Esophagus squamous epithelium (tissue), 5 donors: Measurements from ENCODE around the gene CHPF2. TPM values are rescaled to one million over a fixed set of nuclear protein-coding genes. Genes with fewer than 3 reads are reported as not detected.

Experiments used
- DNase-seq: peaks from one replicate; lab custom pipeline; 2025; lab: John Stamatoyannopoulos, UW
- H3K27ac ChIP-seq, 4 donors: fragments of 200-600 bp; sonication (generic); one replicate each; pipeline ENCODE4 v1.5.1; 2016 to 2019; ENCODE audit warnings: mild to moderate bottlenecking in 1 of 4
- H3K27me3 ChIP-seq, 4 donors: fragments of 200-600 bp; sonication (generic); 1 replicate in 3 of 4; 2 replicates in 1 of 4; pipeline versions ENCODE4 v1.5.1 to v1.6.0; 2017 to 2021; ENCODE audit warnings: antibody characterized with exemption in 1 of 4
- H3K36me3 ChIP-seq, 3 donors: fragments of 200-600 bp; sonication (generic); one replicate each; pipeline ENCODE4 v1.5.1; 2016 to 2019
- H3K4me1 ChIP-seq, 3 donors: fragments of 200-600 bp; sonication (generic); one replicate each; pipeline ENCODE4 v1.5.1; 2017 to 2019
- H3K4me3 ChIP-seq, 4 donors: fragments of 200-600 bp; sonication (generic); 1 replicate in 3 of 4; 2 replicates in 1 of 4; pipeline ENCODE4 v1.5.1; 2016 to 2019; ENCODE audit warnings: mild to moderate bottlenecking in 2 of 4, moderate library complexity in 1 of 4
- H3K9me3 ChIP-seq, 3 donors: fragments of 200-600 bp; sonication (generic); one replicate each; pipeline ENCODE4 v1.5.1; 2016 to 2019
- POLR2A ChIP-seq, 4 donors: fragments of 450-650 bp; IDR thresholded peaks; one replicate each; pipeline ENCODE4 v1.6.1; 2017; ENCODE audit warnings: antibody characterized with exemption in 4 of 4, mild to moderate bottlenecking in 4 of 4, moderate library complexity in 3 of 4
- WGBS, 2 donors: methylation state at CpG; one replicate each; pipeline ENCODE4 v1.1.5; 2018; 5-methylcytosine and 5-hydroxymethylcytosine counted together
- intact Hi-C: fragments of 100-400 bp; cut with DNase I; formaldehyde crosslinking; loops from one replicate; pipeline ENCODE4 v1.15.0; 2022
- total RNA-seq, 4 donors: library from RNA; depleted of rRNA; stranded (reverse); fragments of >200 nt; gene quantifications; one replicate each; pipeline ENCODE4 v1.1.0, GENCODE V29; 2016
- TF ChIP-seq, protein P1 (sequence below), 6 experiments: fragments of 450-650 bp in 4 of 6; fragments of 200-600 bp in 2 of 6; sonication (generic) in 2 of 6; IDR thresholded peaks; one replicate each; pipeline ENCODE4 v1.5.1; 2016 to 2019; ENCODE audit warnings: antibody characterized with exemption in 6 of 6, mild to moderate bottlenecking in 4 of 6, moderate library complexity in 4 of 6
- donor health status: DM: yes; HTN: yes; CAD: no.

CHPF2 gene
- total RNA-seq, 4 donors from 2014 or later, result 21.8 to 23.5 (median 22.3) TPM

- intact Hi-C loops, result no loop called here
- Histone ChIP-seq H3K27ac (peak overlapping the region; percentile 82 to 92 (median 86)), H3K4me1 (peaks cover 43 to 71% (median 44%) of the 10 kb centered on the region in 3 donors), H3K27me3 (peaks cover 0 to 63% (median 0%) of the 10 kb centered on the region in 4 donors), H3K36me3 (no peaks in the 10 kb centered on the region), H3K9me3 (no peaks in the 10 kb centered on the region), H3K4me3 (peak overlapping the region; percentile 35 to 72 (median 58))
- 8% methylated on average over 5 of the region's 19 CpGs; no CpG with 5 or more reads in 1 of the 2 donors for WGBS, 2 donors
- TF ChIP-seq, protein P1, sequence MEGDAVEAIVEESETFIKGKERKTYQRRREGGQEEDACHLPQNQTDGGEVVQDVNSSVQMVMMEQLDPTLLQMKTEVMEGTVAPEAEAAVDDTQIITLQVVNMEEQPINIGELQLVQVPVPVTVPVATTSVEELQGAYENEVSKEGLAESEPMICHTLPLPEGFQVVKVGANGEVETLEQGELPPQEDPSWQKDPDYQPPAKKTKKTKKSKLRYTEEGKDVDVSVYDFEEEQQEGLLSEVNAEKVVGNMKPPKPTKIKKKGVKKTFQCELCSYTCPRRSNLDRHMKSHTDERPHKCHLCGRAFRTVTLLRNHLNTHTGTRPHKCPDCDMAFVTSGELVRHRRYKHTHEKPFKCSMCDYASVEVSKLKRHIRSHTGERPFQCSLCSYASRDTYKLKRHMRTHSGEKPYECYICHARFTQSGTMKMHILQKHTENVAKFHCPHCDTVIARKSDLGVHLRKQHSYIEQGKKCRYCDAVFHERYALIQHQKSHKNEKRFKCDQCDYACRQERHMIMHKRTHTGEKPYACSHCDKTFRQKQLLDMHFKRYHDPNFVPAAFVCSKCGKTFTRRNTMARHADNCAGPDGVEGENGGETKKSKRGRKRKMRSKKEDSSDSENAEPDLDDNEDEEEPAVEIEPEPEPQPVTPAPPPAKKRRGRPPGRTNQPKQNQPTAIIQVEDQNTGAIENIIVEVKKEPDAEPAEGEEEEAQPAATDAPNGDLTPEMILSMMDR (IDR thresholded peaks at IDR 0.05), result no peak
- no peak for DNase-seq
These were observed 19.0 kb downstream of the CHPF2 start for GRCh38 chr7:151251328-151251688.

GRCh38 chr7:151251689-151252560 lies 19.6 kb downstream of the CHPF2 start:
- H3K9me3 ChIP-seq, result no peaks in the 10 kb centered on the region
- H3K4me3 ChIP-seq, result peak overlapping the region; percentile 35 to 72 (median 58)
- no peak for DNase-seq
- no peaks in the 10 kb centered on the region for H3K36me3 ChIP-seq
- intact Hi-C loops, result no loop called here
- no peak for TF ChIP-seq POLR2A (IDR thresholded peaks at IDR 0.05)
- TF ChIP-seq, protein P1 (IDR thresholded peaks at IDR 0.05), result no peak
- 3 to 5% methylated on average over 6 to 13 of the region's 79 CpGs for WGBS, 2 donors
- peaks cover 37 to 64% (median 44%) of the 10 kb centered on the region in 3 donors for H3K4me1 ChIP-seq
- H3K27me3 ChIP-seq, result peaks cover 0 to 62% (median 0%) of the 10 kb centered on the region in 4 donors
- H3K27ac ChIP-seq, result peak overlapping the region; percentile 82 to 92 (median 88)

GRCh38 chr7:151252561-151252835 lies 20.2 kb downstream of the CHPF2 start:
- intact Hi-C loops, result no loop called here
- peaks cover 33 to 59% (median 40%) of the 10 kb centered on the region in 3 donors for H3K4me1 ChIP-seq
- H3K36me3 ChIP-seq, result no peaks in the 10 kb centered on the region
- H3K9me3 ChIP-seq, result no peaks in the 10 kb centered on the region
- no peak for DNase-seq
- H3K4me3 ChIP-seq, result peak overlapping the region; percentile 35 to 72 (median 58)
- WGBS, 2 donors, result 10 to 29% methylated on average over 4 to 8 of the region's 9 CpGs
- TF ChIP-seq, protein P1 (IDR thresholded peaks at IDR 0.05), result no peak
- TF ChIP-seq POLR2A (IDR thresholded peaks at IDR 0.05), result no peak
- H3K27ac ChIP-seq, result peak overlapping the region; percentile 82 to 92 (median 88)
- peaks cover 0 to 59% (median 0%) of the 10 kb centered on the region in 4 donors for H3K27me3 ChIP-seq

DNA sequence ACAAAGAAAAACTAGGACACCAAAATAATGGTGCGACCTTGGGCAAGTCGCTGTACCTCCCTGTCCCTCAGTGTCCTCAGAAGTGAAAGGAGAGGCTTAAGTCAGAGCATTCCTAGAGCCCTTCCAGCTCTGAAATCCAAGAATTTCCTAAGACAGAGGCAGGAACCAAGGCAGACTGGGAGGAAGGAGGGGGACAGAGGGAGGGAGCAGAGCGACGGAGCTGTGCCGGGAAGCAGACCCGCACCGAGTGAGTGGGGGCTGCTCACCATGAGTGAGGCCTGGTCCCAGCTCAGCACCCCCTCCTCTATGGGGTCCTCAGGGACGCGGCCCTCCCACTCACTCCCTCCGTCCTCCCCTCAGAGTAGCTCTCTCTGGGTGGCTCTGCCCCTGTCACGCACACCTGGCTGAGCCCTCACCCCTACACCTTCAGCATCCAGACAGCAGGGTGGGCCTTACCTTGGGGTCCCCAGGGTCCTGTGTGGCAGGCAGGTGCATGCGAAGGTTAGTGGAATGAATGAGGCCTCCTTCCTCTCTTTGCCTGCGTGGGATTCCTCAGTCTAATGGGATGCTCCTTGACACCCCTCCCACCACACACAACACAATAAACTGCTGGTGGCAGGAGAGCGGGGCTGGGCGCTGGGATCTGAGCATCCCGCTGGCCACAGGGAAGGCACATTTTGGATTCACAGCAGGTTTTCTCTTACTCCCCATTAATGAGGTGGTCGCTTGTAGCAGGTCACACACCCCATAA lies 20.9 kb downstream of the CHPF2 start:
- no peak for TF ChIP-seq POLR2A (IDR thresholded peaks at IDR 0.05)
- TF ChIP-seq, protein P1 (IDR thresholded peaks at IDR 0.05), result no peak
- intact Hi-C loops, result no loop called here
- peak overlapping the region in 3 of 4 donors; percentile 78 to 90 (median 87) for H3K27ac ChIP-seq
- no peak for DNase-seq
- H3K9me3 ChIP-seq, result no peaks in the 10 kb centered on the region
- H3K4me1 ChIP-seq, result peaks cover 29 to 52% (median 34%) of the 10 kb centered on the region in 3 donors
- H3K27me3 ChIP-seq, result peaks cover 0 to 53% (median 0%) of the 10 kb centered on the region in 4 donors
- 42 to 80% methylated on average over 7 to 9 of the region's 17 CpGs for WGBS, 2 donors
- no peaks in the 10 kb centered on the region for H3K36me3 ChIP-seq
- peak overlapping the region in 2 of 4 donors; percentile 57 to 58 for H3K4me3 ChIP-seq
